ENCODE measurements around the gene CHST1. TPM values are rescaled to one million over a fixed set of nuclear protein-coding genes. Genes with fewer than 3 reads are reported as not detected.

CHST1 gene
- total RNA-seq, 1 experiment from 2014 or later, result not detected

- no peak overlapping the region for H3K4me3 Mint-ChIP-seq (ENCODE audit: unreplicated experiment)
- no peaks in the 10 kb centered on the region for H3K4me1 ChIP-seq
- no peaks in the 10 kb centered on the region for H3K36me3 Mint-ChIP-seq (ENCODE audit: insufficient read depth, unreplicated experiment)
- no peak overlapping the region for H3K4me3 ChIP-seq (ENCODE audit: low read depth, low read length)
- H3K9me3 Mint-ChIP-seq (ENCODE audit: unreplicated experiment), result peaks cover 11% of the 10 kb centered on the region
- CTCF ChIA-PET, result no interaction called here
- no peaks in the 10 kb centered on the region for H3K27me3 ChIP-seq (replicated peaks; ENCODE audit: control insufficient read depth, insufficient read depth, low read length)
- BruUV-seq (replicated peaks), result no TSS peak
- TF ChIP-seq CTCF (IDR thresholded peaks at IDR 0.05; ENCODE audit: insufficient read depth in 1 of 2, low read depth in 1 of 2, low read length in 1 of 2, severe bottlenecking in 1 of 2, unreplicated experiment in 1 of 2), result no peak
- peaks cover 13% of the 10 kb centered on the region for H3K9me3 ChIP-seq
- no peaks in the 10 kb centered on the region for H3K36me3 ChIP-seq (ENCODE audit: control insufficient read depth, insufficient read depth, low read length)
- peaks cover 9% of the 10 kb centered on the region for H3K27me3 Mint-ChIP-seq (ENCODE audit: insufficient read depth, unreplicated experiment)
- intact Hi-C loops (cut with micrococcal nuclease; ENCODE audit: unreplicated experiment), result no loop called here
- no peaks in the 10 kb centered on the region for H3K4me1 Mint-ChIP-seq (ENCODE audit: low read depth, unreplicated experiment)
- no peak overlapping the region for H3K27ac Mint-ChIP-seq (ENCODE audit: unreplicated experiment)
- DNase-seq, result no peak
- POLR2A ChIA-PET, result no interaction called here
Observed at GRCh38 chr11:45616802-45617549, 48.4 kb downstream of the CHST1 start.

GRCh38 chr11:45615182-45615792 lies 50.1 kb downstream of the CHST1 start:
- Mint-ChIP-seq H3K27me3 (ENCODE audit: insufficient read depth, unreplicated experiment) (peaks cover 9% of the 10 kb centered on the region), H3K36me3 (ENCODE audit: insufficient read depth, unreplicated experiment) (no peaks in the 10 kb centered on the region), H3K9me3 (ENCODE audit: unreplicated experiment) (peaks cover 11% of the 10 kb centered on the region), H3K4me1 (ENCODE audit: low read depth, unreplicated experiment) (no peaks in the 10 kb centered on the region), H3K4me3 (ENCODE audit: unreplicated experiment) (no peak overlapping the region), H3K27ac (ENCODE audit: unreplicated experiment) (no peak overlapping the region)
- H3K9me3 ChIP-seq, result peaks cover 4% of the 10 kb centered on the region; the same call in 1 of the 2 replicates
- intact Hi-C loops (cut with micrococcal nuclease; ENCODE audit: unreplicated experiment), result no loop called here
- H3K4me3 ChIP-seq (ENCODE audit: low read depth, low read length), result no peak overlapping the region
- ChIA-PET POLR2A (no interaction called here), CTCF (no interaction called here)
- no peaks in the 10 kb centered on the region for H3K27me3 ChIP-seq (replicated peaks; ENCODE audit: control insufficient read depth, insufficient read depth, low read length)
- no peak for TF ChIP-seq CTCF (IDR thresholded peaks at IDR 0.05; ENCODE audit: insufficient read depth in 1 of 2, low read depth in 1 of 2, low read length in 1 of 2, severe bottlenecking in 1 of 2, unreplicated experiment in 1 of 2)
- no peaks in the 10 kb centered on the region for H3K36me3 ChIP-seq (ENCODE audit: control insufficient read depth, insufficient read depth, low read length)
- no TSS peak for BruUV-seq (replicated peaks)
- H3K4me1 ChIP-seq, result no peaks in the 10 kb centered on the region
- no peak for DNase-seq

GRCh38 chr11:45614196-45614828 lies 51.1 kb downstream of the CHST1 start:
- no peak overlapping the region for H3K27ac Mint-ChIP-seq (ENCODE audit: unreplicated experiment)
- Histone ChIP-seq H3K36me3 (ENCODE audit: control insufficient read depth, insufficient read depth, low read length) (no peaks in the 10 kb centered on the region), H3K4me3 (ENCODE audit: low read depth, low read length) (no peak overlapping the region), H3K27me3 (replicated peaks; ENCODE audit: control insufficient read depth, insufficient read depth, low read length) (no peaks in the 10 kb centered on the region), H3K9me3 (no peaks in the 10 kb centered on the region), H3K4me1 (no peaks in the 10 kb centered on the region)
- no peak overlapping the region for H3K4me3 Mint-ChIP-seq (ENCODE audit: unreplicated experiment)
- BruUV-seq (replicated peaks), result no TSS peak
- no peaks in the 10 kb centered on the region for H3K4me1 Mint-ChIP-seq (ENCODE audit: low read depth, unreplicated experiment)
- TF ChIP-seq CTCF (IDR thresholded peaks at IDR 0.05; ENCODE audit: insufficient read depth in 1 of 2, low read depth in 1 of 2, low read length in 1 of 2, severe bottlenecking in 1 of 2, unreplicated experiment in 1 of 2), result no peak
- H3K36me3 Mint-ChIP-seq (ENCODE audit: insufficient read depth, unreplicated experiment), result no peaks in the 10 kb centered on the region
- peaks cover 4% of the 10 kb centered on the region for H3K9me3 Mint-ChIP-seq (ENCODE audit: unreplicated experiment)
- intact Hi-C loops (cut with micrococcal nuclease; ENCODE audit: unreplicated experiment), result no loop called here
- POLR2A ChIA-PET, result no interaction called here
- DNase-seq, result no peak
- peaks cover 10% of the 10 kb centered on the region for H3K27me3 Mint-ChIP-seq (ENCODE audit: insufficient read depth, unreplicated experiment)
- CTCF ChIA-PET, result no interaction called here

All from Caco-2 (cell line).